HG02571 (cell line): ENCODE measurements around the gene MYLK2.
"Not testable (repeated sequence)": the region's sequence is repeated elsewhere in the genome, so short reads cannot be mapped to it uniquely, and the experiment has no call there.

Source experiments
- ATAC-seq: cut with Tn5 transposase; IDR thresholded peaks from one replicate; pipeline ENCODE4 v1.9.1; 2021; ENCODE audit warnings: mild to moderate bottlenecking, moderate library complexity; ENCODE audit not compliant: unreplicated experiment

MYLK2 gene

DNA sequence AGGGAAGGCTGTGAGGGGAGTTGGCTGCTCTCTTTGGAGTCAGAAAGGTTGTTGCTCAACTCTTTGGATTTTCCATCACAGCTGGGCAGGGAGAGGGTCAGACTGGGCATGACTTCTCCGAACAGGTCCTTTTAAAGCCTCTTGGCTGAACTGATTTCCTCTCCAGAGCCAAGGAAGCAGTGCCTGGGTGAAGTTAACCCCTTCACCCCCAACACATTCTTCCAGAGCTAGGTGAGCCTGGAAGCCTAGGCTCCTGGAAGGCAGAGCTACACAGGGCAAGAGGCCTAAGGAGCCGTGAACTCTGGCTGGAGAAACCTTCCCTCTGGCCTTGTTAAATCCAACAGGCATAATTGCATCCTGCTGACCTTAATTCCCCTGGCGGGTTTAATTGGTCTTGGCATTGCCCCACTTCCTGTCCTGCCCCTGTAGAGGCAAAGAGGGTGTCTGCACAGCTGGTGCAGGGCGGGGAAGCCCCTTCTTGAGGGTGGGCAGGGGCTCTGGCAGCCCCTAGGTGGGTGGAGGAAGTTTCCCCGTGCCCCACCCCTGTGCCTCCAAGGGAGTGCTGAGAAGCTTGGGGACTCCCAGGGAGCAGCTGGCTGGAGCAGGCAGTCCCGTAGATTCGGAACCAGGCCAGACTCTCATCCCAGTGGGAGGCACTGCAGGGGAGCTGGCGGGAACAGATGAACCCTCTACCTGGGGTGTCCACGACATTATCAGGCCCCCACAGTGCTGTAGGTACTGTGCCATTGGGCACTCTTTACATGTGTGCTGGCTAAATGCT lies 3.6 kb upstream of the MYLK2 start:
- ATAC-seq = no peak

DNA sequence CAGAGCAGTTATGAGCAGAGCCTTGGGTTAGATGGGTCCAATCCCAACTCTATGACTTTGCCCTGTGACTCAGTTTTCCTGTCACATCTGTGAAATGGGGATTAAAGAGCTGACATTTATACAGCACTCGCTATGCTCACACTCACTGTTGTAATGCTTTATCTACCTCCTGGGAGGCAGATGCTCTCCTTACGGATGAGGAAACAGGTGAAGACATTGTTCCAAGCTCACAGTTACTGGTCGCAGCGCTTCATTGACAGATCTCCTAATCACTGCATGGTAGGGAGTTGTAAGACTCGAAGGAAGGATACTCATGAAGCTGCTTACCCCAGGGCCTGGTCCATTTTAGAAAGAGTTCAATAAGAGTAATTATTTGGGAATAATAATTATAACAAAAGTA lies 2.9 kb upstream of the MYLK2 start:
- no peak for ATAC-seq

DNA sequence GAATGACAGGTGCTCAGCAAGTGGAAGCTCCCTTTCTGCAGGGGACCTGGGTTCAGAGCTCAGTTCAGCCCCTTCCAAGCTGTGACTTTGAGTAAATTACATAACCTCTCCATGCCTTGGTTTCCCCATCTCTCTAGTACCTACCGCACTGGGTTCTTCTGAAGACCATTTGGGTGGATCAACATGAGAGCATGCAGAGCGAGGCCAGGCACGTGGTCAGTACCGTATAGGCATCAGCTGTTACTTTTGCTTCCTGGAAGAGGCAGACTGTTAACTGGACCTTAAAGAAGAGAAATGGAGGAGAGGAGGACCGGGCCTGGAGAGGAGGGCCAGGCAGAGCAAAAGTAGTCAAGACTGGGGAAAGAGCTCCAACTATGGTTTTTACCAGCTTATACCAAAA lies 1.7 kb upstream of the MYLK2 start:
- no peak for ATAC-seq

DNA sequence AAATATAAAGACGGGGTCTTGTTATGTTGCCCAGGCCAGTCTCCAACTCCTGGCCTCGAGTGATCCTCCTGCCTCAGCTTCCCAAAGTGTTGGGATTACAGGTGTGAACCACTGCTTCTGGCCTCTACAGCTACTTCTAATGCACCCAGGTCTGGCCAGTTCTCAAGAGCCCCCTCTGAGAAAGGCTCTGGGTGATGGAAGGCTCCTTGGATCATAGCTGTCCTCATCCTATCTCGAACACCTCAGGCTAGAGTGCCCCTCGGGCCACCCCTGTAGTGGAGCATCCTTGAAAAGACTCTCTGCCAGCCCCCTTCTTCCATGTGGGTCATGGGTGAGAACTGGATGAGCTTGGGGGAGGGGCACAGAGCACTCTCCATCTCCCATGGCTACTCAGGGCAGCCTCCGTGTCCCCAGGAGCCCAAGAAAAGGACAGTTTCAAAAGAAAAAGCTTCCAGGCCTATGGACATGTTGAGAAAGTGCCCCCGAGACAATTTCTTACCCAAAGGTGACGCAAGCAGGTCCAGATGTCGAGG lies 714 bp upstream of the MYLK2 start:
- no peak for ATAC-seq

DNA sequence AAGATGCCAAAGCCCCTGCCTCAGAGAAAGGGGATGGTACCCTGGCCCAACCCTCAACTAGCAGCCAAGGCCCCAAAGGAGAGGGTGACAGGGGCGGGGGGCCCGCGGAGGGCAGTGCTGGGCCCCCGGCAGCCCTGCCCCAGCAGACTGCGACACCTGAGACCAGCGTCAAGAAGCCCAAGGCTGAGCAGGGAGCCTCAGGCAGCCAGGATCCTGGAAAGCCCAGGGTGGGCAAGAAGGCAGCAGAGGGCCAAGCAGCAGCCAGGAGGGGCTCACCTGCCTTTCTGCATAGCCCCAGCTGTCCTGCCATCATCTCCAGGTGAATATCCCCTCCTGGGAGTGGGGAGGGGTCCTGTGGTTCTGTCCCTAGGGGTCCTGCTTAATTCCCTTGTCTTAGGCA lies 1.1 kb downstream of the MYLK2 start:
- no peak for ATAC-seq

DNA sequence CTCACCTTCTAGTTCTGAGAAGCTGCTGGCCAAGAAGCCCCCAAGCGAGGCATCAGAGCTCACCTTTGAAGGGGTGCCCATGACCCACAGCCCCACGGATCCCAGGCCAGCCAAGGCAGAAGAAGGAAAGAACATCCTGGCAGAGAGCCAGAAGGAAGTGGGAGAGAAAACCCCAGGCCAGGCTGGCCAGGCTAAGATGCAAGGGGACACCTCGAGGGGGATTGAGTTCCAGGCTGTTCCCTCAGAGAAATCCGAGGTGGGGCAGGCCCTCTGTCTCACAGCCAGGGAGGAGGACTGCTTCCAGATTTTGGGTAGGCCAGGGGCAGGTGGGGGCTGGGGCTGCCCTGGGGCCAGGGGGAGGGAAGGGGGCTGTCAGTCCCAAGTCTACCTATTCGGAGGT lies 2.3 kb downstream of the MYLK2 start:
- ATAC-seq = no peak

DNA sequence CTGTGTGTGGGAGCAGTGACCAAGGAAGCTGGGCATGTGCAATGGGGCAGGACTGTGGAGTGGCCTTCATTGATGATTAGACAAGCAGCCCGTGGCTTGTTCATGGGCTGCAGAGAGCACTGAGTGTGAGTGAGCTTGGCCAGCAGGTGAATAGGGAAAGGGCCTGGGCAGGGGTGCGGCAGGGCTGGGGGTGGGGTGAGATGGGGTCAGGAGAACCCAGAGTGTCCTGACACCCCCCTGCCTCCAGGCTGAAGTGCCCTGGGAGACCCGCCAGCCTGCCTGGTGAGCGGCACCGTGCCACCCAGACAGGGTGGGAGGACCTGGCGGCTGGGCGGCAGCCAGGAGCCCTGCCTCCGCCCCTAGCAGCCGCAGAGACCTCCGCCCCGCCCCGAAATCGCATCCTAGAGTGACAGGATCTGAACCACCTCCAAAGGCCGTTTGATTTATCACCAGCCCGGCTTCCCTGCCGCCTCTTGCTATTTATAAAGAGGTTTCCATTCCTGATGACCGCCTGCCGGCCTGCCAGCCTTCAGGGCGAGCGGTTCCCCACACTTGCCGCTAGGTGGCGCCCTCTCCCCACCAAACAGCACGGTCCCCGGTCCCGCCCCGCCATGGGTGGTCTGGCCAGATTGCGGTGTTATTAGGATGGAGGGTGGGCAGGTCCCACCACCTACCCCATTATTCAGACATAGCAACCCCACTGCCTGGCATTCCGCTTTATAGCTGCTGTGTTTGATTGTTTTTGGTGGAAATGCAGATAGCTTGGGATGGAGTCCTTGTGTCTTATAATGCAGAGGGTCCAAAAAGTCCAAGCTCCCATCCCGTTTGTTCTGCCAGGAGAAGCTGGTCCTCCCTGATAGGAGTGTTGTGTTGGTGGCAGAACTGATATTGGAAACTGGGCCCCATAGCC lies 3.5 kb downstream of the MYLK2 start:
- peak; percentile 53 for ATAC-seq

DNA sequence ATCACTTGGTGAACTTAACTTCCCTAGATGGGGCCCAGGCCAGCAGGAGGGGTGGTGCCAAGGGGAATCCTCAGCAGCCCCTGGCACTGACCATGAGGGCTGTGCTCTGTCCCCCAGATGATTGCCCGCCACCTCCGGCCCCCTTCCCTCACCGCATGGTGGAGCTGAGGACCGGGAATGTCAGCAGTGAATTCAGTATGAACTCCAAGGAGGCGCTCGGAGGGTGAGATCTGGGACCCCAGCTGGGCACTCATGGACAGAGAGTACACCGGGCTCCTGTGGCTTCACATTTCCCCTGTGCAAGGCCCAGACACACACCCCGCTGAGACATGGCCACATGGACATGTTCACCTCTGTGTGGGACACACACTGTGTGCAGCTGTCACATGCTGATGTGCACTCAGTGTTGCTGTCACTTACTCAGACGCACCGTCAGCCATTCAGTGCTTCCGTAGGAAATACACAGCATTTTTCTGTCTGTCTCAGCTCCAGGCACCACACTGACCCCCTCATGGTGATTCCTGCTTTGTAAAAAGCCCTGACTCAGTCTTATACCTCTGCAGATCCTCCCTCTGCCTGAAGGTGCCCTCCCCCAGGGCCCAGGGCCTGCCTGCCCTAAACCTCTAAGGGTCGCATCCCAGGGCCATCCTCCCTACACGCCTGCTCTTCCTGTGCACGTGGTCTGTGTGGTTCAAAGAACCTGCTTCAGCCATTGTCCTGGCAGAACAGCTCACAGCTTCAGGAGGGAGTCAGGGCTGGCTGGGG lies 4.4 kb downstream of the MYLK2 start:
- ATAC-seq = no peak

DNA sequence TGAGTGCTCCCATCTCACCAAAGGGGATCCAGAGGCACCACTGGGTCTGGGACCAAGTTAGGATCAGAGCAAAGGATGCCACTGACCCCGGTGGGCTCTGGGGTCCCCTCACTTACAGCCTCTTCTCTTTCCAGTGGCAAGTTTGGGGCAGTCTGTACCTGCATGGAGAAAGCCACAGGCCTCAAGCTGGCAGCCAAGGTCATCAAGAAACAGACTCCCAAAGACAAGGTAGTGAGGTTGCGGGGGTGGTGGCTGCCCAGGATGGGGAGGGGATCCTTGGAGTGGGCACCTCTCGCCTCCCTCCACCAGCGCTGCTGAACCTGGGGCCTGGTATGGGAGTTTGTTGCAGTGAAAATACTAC lies 4.9 kb downstream of the MYLK2 start:
- no peak for ATAC-seq

DNA sequence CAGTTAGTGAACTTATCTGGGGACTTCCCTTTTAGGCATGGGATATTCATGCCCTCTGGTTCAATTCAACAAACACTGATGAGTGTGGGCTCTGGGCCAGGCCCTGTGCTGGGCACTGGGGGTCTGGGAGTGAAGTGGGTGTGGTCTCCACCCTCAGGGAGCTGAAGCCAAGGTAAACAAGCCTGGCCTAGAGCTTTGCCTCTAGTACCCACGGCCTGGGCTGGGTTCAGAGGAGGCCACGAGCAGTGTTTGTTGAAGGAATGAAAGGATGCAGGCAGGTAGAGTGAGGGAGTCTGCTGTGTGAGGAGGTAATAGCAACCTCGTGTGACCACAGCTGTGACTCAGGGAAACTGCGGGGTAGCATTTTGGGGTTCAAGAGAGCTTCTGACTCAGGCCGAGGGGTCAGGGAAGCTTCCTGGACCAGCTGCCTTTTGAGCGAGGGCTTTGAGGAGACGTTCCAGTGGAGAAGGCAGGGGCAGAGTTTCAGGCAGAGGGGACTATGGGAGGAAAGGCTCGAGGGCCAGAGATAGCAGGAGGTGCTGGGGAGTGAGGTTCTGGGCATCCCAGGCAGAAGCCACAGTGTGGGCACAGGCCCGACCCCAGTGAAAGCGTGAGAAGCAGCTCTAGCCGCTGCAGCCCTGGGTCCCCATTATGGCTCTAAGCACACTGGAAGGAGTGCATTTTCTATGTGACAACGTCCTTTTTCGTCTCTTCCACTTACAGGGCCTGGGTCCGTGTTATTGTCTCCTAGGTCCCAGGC lies 5.6 kb downstream of the MYLK2 start:
- no peak for ATAC-seq

DNA sequence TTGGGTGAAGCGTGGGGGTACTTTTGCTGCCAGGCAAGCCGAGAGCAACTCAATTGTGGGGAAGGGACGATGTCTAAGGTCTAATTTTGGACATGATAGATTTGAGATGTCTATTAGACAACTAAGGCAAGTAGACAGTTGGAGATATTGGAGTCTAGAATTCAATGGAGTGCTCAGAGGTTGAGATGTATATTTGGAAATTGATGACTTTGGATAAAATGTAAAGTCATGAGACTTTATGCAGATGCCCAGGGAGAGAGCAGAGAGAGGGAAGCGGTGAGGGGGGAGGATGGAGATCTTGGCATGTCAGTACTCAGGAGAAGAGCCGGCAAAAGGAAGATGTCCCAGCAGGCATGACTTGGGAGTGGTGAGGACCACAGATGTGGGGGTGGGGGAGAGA lies 6.9 kb downstream of the MYLK2 start:
- ATAC-seq = no peak

DNA sequence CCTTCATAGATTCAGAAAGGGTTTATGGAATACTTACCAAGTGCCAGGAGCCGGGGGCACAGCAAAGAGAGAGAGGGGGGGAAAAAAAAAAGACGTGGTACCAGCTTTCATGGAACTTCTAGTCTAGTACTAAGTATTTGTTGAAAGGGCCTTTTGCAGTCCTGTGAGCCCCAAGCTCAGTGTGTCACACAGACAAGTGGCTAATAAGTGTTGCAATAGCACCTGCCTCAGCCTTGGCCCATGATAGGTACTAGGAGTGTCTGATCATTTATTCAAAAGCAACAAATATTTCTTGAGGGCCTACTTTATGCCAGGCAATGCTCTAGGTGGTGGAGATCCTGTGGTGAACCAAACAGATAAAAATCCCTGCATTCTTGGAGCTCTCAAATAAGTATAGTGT lies 7.9 kb downstream of the MYLK2 start:
- no peak for ATAC-seq

DNA sequence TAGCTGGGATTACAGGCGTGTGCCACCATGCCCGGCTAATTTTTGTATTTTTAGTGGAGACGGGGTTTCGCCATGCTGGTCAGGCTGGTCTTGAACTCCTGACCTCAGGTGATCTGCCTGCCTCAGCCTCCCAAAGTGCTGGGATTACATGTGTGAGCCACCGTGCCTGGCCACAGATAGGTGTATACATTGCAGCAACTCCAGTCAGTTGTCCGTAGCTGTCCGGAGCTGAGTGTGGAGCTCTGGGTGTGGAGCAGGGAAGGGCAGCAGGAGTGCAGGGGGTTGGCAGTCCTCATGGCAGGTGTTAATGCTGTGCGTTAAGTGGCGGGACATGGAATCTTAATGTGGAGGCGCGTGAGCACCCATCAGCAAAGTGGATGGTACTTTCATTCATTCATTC lies 8.9 kb downstream of the MYLK2 start:
- not testable (repeated sequence) for ATAC-seq

DNA sequence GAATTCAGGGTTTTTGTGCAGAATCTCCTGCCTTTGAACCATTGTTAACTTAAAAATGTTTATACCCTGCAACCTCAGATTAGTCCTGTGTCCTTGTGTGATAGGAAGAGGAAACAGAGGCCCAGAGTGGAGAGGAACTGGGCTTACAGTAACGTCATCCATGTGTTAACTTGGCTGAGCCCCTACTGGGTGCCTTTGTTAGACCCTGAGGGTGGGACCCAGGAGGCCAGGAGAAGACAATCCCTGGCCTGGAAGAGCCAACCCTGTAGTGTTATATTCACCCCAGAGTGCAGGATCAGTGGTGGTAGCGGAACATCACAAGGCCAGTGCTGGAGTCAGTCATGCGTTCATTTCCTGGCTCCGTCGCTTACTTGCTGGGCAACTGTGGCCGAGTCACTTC lies 10.6 kb downstream of the MYLK2 start:
- ATAC-seq = no peak

DNA sequence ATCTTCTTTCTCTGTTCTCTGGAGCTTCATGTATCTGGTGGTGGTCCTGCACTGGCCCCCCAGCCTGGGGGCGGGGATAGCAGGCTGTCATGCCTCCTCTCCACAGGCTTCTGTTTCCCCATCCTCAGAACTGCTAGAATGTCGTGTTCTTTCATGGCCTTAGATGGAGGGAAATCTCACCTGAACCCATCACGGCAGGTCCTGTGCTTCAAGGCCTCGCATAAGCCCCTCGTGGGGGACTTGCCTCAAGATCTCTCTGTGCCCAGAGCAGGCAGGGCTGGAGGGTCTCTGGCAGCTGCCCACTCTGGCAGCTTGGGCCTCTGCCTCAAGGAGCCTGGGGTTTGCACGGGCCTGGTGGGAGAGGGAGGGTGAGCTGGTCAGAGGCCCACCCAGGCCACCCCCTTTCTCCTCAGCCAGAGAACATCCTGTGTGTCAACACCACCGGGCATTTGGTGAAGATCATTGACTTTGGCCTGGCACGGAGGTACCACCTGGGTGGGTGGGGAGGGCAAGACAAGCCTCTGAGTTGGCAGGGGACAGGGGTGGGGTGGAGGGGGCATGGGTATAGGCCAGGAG lies 11.3 kb downstream of the MYLK2 start:
- no peak for ATAC-seq

DNA sequence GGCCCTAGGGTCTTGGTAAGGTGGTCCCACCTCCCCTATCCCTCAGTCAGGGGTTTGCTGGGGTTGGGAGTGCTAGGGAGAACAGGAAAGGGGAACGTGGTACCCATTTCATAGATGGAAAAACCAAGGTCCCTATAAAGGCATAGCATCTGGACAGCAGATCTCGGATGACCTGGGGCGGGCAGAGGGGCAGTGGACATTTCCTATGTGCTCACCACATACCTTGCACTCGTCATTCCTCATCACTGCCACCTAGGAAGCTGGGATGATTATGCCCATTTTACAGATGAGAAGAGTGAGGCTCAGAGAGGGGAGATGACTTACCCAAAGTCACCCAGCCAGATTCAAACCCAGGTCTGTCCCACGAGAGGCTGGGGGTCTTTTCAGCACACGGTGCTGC lies 12.1 kb downstream of the MYLK2 start:
- no peak for ATAC-seq

DNA sequence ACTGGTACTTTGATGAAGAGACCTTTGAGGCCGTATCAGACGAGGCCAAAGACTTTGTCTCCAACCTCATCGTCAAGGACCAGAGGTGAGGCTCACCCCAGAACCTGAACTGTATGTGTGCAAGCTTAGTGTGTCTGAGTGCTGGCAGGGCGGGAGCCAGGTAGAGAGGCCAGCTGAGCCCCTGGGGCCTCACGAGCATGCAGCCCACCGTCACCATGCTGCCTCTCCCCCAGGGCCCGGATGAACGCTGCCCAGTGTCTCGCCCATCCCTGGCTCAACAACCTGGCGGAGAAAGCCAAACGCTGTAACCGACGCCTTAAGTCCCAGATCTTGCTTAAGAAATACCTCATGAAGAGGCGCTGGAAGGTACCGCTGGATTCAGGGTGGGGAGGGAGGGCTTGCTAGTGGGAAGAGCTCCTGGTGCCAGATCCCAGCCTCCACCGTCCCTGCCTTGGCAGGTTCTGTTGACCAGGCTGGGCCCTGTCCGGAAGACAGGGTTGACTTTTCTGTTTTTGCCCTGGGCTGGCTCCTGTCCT lies 12.7 kb downstream of the MYLK2 start:
- ATAC-seq = no peak

DNA sequence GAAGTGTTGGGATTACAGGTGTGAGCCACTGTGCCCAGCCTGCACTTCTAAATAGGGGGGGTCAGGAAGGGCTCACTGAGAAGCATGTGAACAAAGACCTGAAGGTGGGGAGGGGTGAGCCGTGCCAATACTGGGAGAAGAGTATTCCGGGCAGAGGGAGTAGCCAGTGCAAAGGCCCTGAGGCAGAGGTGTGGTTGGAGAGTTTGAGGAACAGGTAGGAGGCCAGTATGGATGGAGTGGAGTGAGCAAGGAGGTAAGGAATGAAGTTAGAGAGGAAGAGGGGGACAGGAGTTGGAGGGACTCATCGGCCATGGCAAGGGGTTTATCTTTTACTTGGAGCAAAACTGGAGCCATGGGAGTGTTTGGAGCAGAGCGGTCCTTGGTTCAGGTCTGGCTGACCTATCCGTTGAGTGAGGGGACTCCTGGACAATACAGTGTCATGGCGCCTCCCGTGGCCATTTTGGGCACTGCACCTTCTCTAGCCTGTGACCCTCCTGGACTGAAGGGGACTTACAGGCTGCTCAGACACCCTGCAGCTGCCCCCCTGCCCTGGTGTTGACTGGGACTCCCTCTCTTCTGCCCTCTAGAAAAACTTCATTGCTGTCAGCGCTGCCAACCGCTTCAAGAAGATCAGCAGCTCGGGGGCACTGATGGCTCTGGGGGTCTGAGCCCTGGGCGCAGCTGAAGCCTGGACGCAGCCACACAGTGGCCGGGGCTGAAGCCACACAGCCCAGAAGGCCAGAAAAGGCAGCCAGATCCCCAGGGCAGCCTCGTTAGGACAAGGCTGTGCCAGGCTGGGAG lies 14.2 kb downstream of the MYLK2 start:
- no peak for ATAC-seq

DNA sequence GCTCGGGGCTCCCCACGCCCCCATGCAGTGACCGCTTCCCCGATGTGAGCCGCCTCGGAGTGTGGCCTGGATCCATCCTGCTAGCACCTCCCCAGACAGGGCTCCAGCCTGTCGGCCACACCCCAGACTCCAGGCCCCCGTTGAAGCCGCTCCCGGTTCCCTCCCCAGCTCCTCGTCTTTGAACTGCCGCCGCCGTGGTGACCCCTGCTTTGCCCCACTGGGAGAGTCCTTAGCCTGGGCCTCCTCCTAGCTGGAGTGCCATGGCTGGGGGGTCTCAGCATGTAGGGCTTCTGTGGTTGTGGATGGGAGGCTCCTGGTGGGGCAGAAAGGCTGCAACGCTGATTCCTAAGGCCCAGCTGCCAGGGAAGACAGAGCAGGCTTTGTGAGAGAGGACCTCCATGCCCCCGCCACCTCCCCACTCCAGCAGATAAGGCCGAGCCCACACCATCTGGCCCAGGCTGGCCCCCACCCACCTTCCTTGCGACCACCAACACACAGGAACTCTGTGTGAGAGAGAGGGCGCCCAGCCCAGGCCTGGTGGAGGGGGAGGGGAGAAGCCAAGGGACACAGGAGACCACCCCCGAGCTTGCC lies 14.9 kb downstream of the MYLK2 start:
- no peak for ATAC-seq
